Measurements from ENCODE around the gene PTPRH. TPM values are rescaled to one million over a fixed set of nuclear protein-coding genes. Genes with fewer than 3 reads are reported as not detected.
A peak's percentile ranks its signal among the peaks of the same experiment; 100 is the strongest.

The PTPRH gene
- total RNA-seq, 1 experiment from 2014 or later = 15.9 TPM

- Histone ChIP-seq H3K27me3 (ENCODE audit: insufficient read depth, low read length) (no peaks in the 10 kb centered on the region), H3K4me3 (replicated peaks in 1 of 2; ENCODE audit: low read depth in 1 of 2, low read length in 2 of 2) (peak overlapping the region; percentile 52), H3K9ac (ENCODE audit: low read length) (peak overlapping the region; percentile 63), H3K36me3 (ENCODE audit: control insufficient read depth in 1 of 2, insufficient read depth in 2 of 2, low read length in 2 of 2) (no peaks in the 10 kb centered on the region), H3K4me2 (ENCODE audit: low read length) (peak overlapping the region; percentile 69), H3K4me1 (ENCODE audit: control insufficient read depth in 1 of 2, insufficient read depth in 2 of 2, low read length in 2 of 2) (peaks cover 10 to 33% of the 10 kb centered on the region in 2 experiments), H4K20me1 (ENCODE audit: insufficient read depth) (no peaks in the 10 kb centered on the region), H3K9me2 (ENCODE audit: insufficient read depth) (no peaks in the 10 kb centered on the region), H3K27ac (ENCODE audit: low read depth, low read length) (peak overlapping the region; percentile 82), H2AFZ (ENCODE audit: low read depth, low read length, poor library complexity, severe bottlenecking) (no peak overlapping the region), H3K79me2 (ENCODE audit: insufficient read depth, low read length) (peaks cover 4% of the 10 kb centered on the region; the same call in 1 of the 2 replicates), H3K9me3 (ENCODE audit: control insufficient read depth in 1 of 2, insufficient read depth in 1 of 2, low read depth in 1 of 2, low read length in 2 of 2) (no peaks in the 10 kb centered on the region)
- ChIA-PET RAD21 (ENCODE audit: low non-redundant PET in 1 of 2, low total read pairs in 2 of 2, uncharacterized antibody in 2 of 2, unreplicated experiment in 2 of 2) (no interaction called here), CTCF (interaction anchor here (0.7 to 1.0 kb wide), 2 partner anchors 20 to 91 kb away, joined by 3 read pairs; partner anchors contain the start of gene PTPRH), POLR2A (interaction anchor here (0.7 to 2.5 kb wide), 7 partner anchors 9 to 194 kb away, joined by 3 to 7 read pairs (median 3); partner anchors contain the start of genes HSPBP1, PTPRH and TMEM238)
- intact Hi-C loops (cut with micrococcal nuclease) = no loop called here
- BruUV-seq (replicated peaks) = no TSS peak
- peak; percentile 88 for DNase-seq (ENCODE audit: low read depth, low spot score)
- peak; percentile 92 for ATAC-seq
- TF ChIP-seq ELF1 (IDR thresholded peaks at IDR 0.05; ENCODE audit: borderline replicate concordance, low read depth) (no peak), RAD21 (IDR thresholded peaks at IDR 0.05; ENCODE audit: low read depth) (no peak), SP1 (IDR thresholded peaks at IDR 0.05; ENCODE audit: low read depth) (peak; percentile 87), POLR2A (IDR thresholded peaks at IDR 0.05; ENCODE audit: borderline replicate concordance, extremely low read depth, insufficient read depth, insufficient read length) (peak; percentile 92), ZBTB33 (IDR thresholded peaks at IDR 0.05; ENCODE audit: extremely low read depth, insufficient replicate concordance, low read length) (no peak), CEBPB (IDR thresholded peaks at IDR 0.05; ENCODE audit: low read depth) (no peak; the same call in 1 of the 2 replicates), EZH2 (IDR thresholded peaks at IDR 0.05) (no peak), REST (IDR thresholded peaks at IDR 0.05; ENCODE audit: low read depth) (no peak), CBX3 (IDR thresholded peaks at IDR 0.05; ENCODE audit: low read depth) (peak; percentile 84), SRF (IDR thresholded peaks at IDR 0.05; ENCODE audit: low read depth) (no peak; the same call in 1 of the 2 replicates), EGR1 (IDR thresholded peaks at IDR 0.05; ENCODE audit: low read depth) (peak; percentile 52; the same call in 1 of the 2 replicates), ZFX (IDR thresholded peaks at IDR 0.05) (peak; percentile 74; the same call in 1 of the 2 replicates), TCF7L2 (IDR thresholded peaks at IDR 0.05; ENCODE audit: borderline replicate concordance, extremely low read depth, insufficient read depth, insufficient read length) (peak; percentile 51), ATF3 (IDR thresholded peaks at IDR 0.05) (no peak), YY1 (IDR thresholded peaks at IDR 0.05; ENCODE audit: extremely low read depth, insufficient replicate concordance, low read depth, low read length) (peak; percentile 29), ZNF274 (IDR thresholded peaks at IDR 0.05; ENCODE audit: low read depth, low read length) (no peak), JUND (IDR thresholded peaks at IDR 0.05) (peak; percentile 48), CTCF (IDR thresholded peaks at IDR 0.05 in 2 of 3, conservative IDR thresholded peaks at IDR 0.05 in 1 of 3; ENCODE audit: borderline replicate concordance in 1 of 3, insufficient read depth in 1 of 3, low read depth in 2 of 3, low read length in 2 of 3) (no peak), FOSL1 (IDR thresholded peaks at IDR 0.05; ENCODE audit: low read depth) (peak; percentile 70), EZH2phosphoT487 (IDR thresholded peaks at IDR 0.05; ENCODE audit: borderline replicate concordance) (no peak), MAX (IDR thresholded peaks at IDR 0.05) (peak; percentile 99)
These were observed 19.9 kb downstream of the PTPRH start for GRCh38 chr19:55189403-55189835.
